DND-41 (cell line): ENCODE measurements around the gene POU2AF2.

Experiments used
- ATAC-seq: fragments of 200-7000 bp; cut with Tn5 transposase; 3 replicates; pipeline ENCODE4 v1.9.1; 2021; ENCODE audit warnings: low read depth; ENCODE audit not compliant: insufficient read depth
- DNase-seq: peaks from one replicate; pipeline ENCODE4 v3.0.0-alpha.2; 2020
- H2AFZ ChIP-seq: 2 replicates; pipeline ENCODE4 v1.6.0; 2012; ENCODE audit warnings: low read depth, low read length
- H3K27ac ChIP-seq: 2 replicates; pipeline ENCODE4 v1.5.1; 2012; ENCODE audit warnings: low read length, inconsistent platforms
- H3K27me3 ChIP-seq: fragments of 200-600 bp; sonication (generic); 2 replicates; pipeline ENCODE4 v1.6.0; 2012; ENCODE audit warnings: low read length, mild to moderate bottlenecking, inconsistent platforms; ENCODE audit not compliant: insufficient read depth, poor library complexity
- H3K36me3 ChIP-seq: 2 replicates; pipeline ENCODE4 v1.5.1; 2012; ENCODE audit warnings: low read length, inconsistent platforms; ENCODE audit not compliant: insufficient read depth
- H3K4me1 ChIP-seq: 2 replicates; pipeline ENCODE4 v1.5.1; 2012; ENCODE audit warnings: mild to moderate bottlenecking, low read length; ENCODE audit not compliant: insufficient read depth
- H3K4me2 ChIP-seq: 2 replicates; pipeline ENCODE4 v1.6.0; 2012; ENCODE audit warnings: mild to moderate bottlenecking, moderate library complexity, low read length, inconsistent platforms; ENCODE audit not compliant: insufficient read depth
- H3K4me3 ChIP-seq, 2 experiments: fragments of 200-600 bp in 1 of 2; shearing (Covaris generic) in 1 of 2; 2 replicates each; pipeline ENCODE4 v1.5.1; 2012 to 2016; ENCODE audit warnings: inconsistent platforms in 2 of 2, low read length in 2 of 2, mild to moderate bottlenecking in 2 of 2, low read depth in 1 of 2, moderate library complexity in 1 of 2
- H3K79me2 ChIP-seq: 2 replicates; pipeline ENCODE4 v1.6.0; 2012; ENCODE audit warnings: low read length, inconsistent platforms; ENCODE audit not compliant: insufficient read depth
- H3K9ac ChIP-seq: 2 replicates; pipeline ENCODE4 v1.6.0; 2012; ENCODE audit warnings: low read depth, mild to moderate bottlenecking, inconsistent platforms, low read length, moderate library complexity
- H3K9me3 ChIP-seq: 2 replicates; pipeline ENCODE4 v1.5.1; 2012; ENCODE audit warnings: low read length, moderate library complexity, mild to moderate bottlenecking, inconsistent platforms; ENCODE audit not compliant: insufficient read depth, severe bottlenecking
- H4K20me1 ChIP-seq: 2 replicates; pipeline ENCODE4 v1.6.0; 2012; ENCODE audit warnings: low read length; ENCODE audit not compliant: insufficient read depth
- EZH2 ChIP-seq: IDR thresholded peaks from 3 replicates; pipeline ENCODE4 v1.6.1; 2012; ENCODE audit warnings: borderline replicate concordance, low read depth, mild to moderate bottlenecking, moderate library complexity, low read length, inconsistent platforms; ENCODE audit not compliant: severe bottlenecking
- TF ChIP-seq, protein P1 (sequence below): IDR thresholded peaks from 2 replicates; pipeline ENCODE4 v1.5.1; 2012; ENCODE audit warnings: borderline replicate concordance, low read length, moderate library complexity, mild to moderate bottlenecking; ENCODE audit not compliant: poor library complexity, severe bottlenecking; ENCODE audit errors: extremely low read depth

Gene POU2AF2

DNA sequence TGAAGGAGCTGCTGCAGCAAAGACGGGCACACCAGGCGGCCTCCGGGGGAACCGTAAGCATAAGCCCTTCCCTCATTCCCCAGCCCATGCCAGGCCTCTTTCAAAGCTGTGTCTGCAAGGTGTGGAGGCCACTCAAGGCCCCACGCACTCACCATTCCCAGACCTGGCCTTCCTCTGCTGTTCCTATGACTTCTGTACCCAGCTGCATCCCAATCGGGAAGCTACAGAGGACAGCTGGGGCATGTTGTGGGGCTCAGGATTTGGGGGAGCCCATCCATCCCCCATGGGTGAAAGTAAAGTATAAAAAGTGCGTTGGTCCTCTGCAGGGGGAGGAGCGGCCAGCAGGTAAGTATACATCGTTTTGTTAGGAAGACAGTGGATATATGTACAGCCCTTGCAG lies 55.0 kb downstream of the POU2AF2 start:
- Histone ChIP-seq H3K27me3 (peaks cover 12% of the 10 kb centered on the region), H2AFZ (no peak overlapping the region), H3K9ac (no peak overlapping the region), H3K9me3 (no peaks in the 10 kb centered on the region), H3K36me3 (no peaks in the 10 kb centered on the region), H3K4me2 (no peak overlapping the region), H3K4me1 (no peaks in the 10 kb centered on the region), H3K79me2 (no peaks in the 10 kb centered on the region), H3K27ac (no peak overlapping the region), H3K4me3 (no peak overlapping the region), H4K20me1 (no peaks in the 10 kb centered on the region)
- no peak for ATAC-seq
- TF ChIP-seq, protein P1, sequence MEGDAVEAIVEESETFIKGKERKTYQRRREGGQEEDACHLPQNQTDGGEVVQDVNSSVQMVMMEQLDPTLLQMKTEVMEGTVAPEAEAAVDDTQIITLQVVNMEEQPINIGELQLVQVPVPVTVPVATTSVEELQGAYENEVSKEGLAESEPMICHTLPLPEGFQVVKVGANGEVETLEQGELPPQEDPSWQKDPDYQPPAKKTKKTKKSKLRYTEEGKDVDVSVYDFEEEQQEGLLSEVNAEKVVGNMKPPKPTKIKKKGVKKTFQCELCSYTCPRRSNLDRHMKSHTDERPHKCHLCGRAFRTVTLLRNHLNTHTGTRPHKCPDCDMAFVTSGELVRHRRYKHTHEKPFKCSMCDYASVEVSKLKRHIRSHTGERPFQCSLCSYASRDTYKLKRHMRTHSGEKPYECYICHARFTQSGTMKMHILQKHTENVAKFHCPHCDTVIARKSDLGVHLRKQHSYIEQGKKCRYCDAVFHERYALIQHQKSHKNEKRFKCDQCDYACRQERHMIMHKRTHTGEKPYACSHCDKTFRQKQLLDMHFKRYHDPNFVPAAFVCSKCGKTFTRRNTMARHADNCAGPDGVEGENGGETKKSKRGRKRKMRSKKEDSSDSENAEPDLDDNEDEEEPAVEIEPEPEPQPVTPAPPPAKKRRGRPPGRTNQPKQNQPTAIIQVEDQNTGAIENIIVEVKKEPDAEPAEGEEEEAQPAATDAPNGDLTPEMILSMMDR = no peak
- no peak for TF ChIP-seq EZH2
- DNase-seq = no peak

DNA sequence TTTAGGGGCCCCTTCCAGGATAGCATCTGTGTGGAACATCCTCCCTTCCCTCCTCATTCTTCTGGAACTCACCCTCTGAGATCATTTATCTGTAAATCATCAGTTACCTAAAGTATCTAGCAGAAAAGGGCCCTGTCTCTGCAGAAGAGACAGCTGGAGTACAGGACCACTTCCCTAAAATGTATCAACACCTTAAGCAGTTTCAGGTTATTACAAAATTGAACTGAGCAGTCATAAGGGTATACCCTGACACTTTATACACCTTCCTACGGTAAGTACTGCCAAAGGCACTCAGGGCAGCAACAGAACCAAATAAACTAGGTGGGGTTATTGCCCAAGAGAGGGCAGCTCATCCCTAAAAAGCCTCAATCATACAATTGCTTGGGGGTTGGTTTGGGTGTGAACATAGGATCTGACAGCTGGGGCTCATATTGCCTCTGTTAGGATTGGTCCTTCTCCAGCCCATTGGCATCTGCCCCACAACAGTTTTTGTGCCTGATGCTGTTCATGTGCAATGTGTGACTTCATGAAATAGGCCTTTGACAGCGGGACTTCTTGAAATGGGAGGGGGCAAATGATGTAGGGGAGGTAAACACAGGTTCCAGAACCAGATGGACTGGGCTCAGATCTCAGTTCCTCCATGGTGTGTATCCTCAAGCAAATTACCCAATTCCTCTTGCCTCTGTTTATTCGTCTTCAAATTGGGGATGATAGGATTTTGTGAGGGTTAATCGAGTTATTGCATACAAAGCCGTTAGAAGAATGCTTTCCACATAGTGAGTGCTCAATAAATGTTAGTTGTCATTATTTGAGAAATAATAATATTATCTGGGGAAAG lies 55.7 kb downstream of the POU2AF2 start:
- no peak overlapping the region for H3K27ac ChIP-seq
- H3K79me2 ChIP-seq = no peaks in the 10 kb centered on the region
- no peak overlapping the region for H3K9ac ChIP-seq
- no peak overlapping the region for H3K4me2 ChIP-seq
- no peak overlapping the region for H2AFZ ChIP-seq
- no peak overlapping the region for H3K4me3 ChIP-seq
- H3K9me3 ChIP-seq = no peaks in the 10 kb centered on the region
- H4K20me1 ChIP-seq = no peaks in the 10 kb centered on the region
- peaks cover 14% of the 10 kb centered on the region for H3K27me3 ChIP-seq
- H3K4me1 ChIP-seq = no peaks in the 10 kb centered on the region
- DNase-seq (no peak), ATAC-seq (no peak)
- TF ChIP-seq EZH2 = no peak
- TF ChIP-seq, protein P1 = no peak
- no peaks in the 10 kb centered on the region for H3K36me3 ChIP-seq

DNA sequence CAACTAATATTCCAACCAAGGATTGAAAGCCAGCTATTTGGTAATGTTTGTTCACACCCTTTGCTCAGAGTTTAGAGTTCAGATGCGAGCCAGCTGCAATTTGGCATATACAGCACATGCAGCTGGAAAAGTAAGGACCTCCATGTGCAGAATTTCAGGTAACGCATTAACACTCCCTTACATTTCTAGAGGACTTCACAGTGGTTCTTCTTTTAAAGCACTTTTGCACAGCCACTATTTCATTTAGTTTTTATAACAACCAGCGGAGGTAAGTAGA lies 56.3 kb downstream of the POU2AF2 start:
- TF ChIP-seq EZH2 = no peak
- TF ChIP-seq, protein P1 = no peak
- no peak overlapping the region for H3K27ac ChIP-seq
- no peak overlapping the region for H2AFZ ChIP-seq
- no peaks in the 10 kb centered on the region for H3K36me3 ChIP-seq
- H4K20me1 ChIP-seq = no peaks in the 10 kb centered on the region
- peaks cover 14% of the 10 kb centered on the region for H3K27me3 ChIP-seq
- ATAC-seq (no peak), DNase-seq (no peak)
- no peak overlapping the region for H3K4me2 ChIP-seq
- no peak overlapping the region for H3K4me3 ChIP-seq
- no peak overlapping the region for H3K9ac ChIP-seq
- no peaks in the 10 kb centered on the region for H3K9me3 ChIP-seq
- H3K79me2 ChIP-seq = no peaks in the 10 kb centered on the region
- H3K4me1 ChIP-seq = no peaks in the 10 kb centered on the region
